ENCODE results near the gene PIK3C2A. TPM values are rescaled to one million over a fixed set of nuclear protein-coding genes. Genes with fewer than 3 reads are reported as not detected.

The PIK3C2A gene
- total and polyA plus RNA-seq, 2 of the 8 experiments (the other 6 are each of a cell fraction or from before 2014, with no cell fraction given): 20.1 to 127 TPM

- no peak for TF ChIP-seq EZH2 (IDR thresholded peaks at IDR 0.05; ENCODE audit: low read depth, low read length, severe bottlenecking)
- no peak for TF ChIP-seq CEBPB (IDR thresholded peaks at IDR 0.05; ENCODE audit: low read depth, low read length)
- no peak for TF ChIP-seq RNF2 (IDR thresholded peaks at IDR 0.05; ENCODE audit: borderline replicate concordance, low read depth, low read length, missing control alignments, poor library complexity, severe bottlenecking)
- TF ChIP-seq SP2 (IDR thresholded peaks at IDR 0.05; ENCODE audit: low read length): no peak
- no peak for TF ChIP-seq USF2 (IDR thresholded peaks at IDR 0.05; ENCODE audit: low read length)
Observed at GRCh38 chr11:17206463-17206862, 1.3 kb downstream of the PIK3C2A start (continued).

Measured in H1 (cell line).